Pancreas (tissue), 10 donors: Measurements from ENCODE around the gene IRF7. TPM values are rescaled to one million over a fixed set of nuclear protein-coding genes. Genes with fewer than 3 reads are reported as not detected.

ENCODE experiments used
- ATAC-seq, 4 donors: fragments of 200-7000 bp; cut with Tn5 transposase; one replicate each; pipeline versions ENCODE4 v1.8.0 to v1.9.1; 2020; ENCODE audit warnings: mild to moderate bottlenecking in 4 of 4, moderate library complexity in 4 of 4
- DNase-seq, 6 donors: peaks; one replicate each; pipeline ENCODE4 v3.0.0-alpha.2; 2020
- FAIRE-seq: peaks from 2 replicates; lab custom pipeline; 2012; peaks lifted over from hg19 to GRCh38; lab: Jason Lieb, UNC
- H3K27ac ChIP-seq, 4 donors: fragments of 200-600 bp; sonication (generic); 1 replicate in 3 of 4; 2 replicates in 1 of 4; pipeline versions ENCODE4 v1.5.0 to v1.8.0; 2020
- H3K27me3 ChIP-seq, 4 donors: fragments of 200-600 bp; one replicate each; pipeline ENCODE4 v1.8.0; 2021
- H3K36me3 ChIP-seq, 3 donors: fragments of 200-600 bp; sonication (generic) in 1 of 3; one replicate each; pipeline versions ENCODE4 v1.5.0 to v1.8.0; 2020 to 2021
- H3K4me1 ChIP-seq, 3 donors: fragments of 200-600 bp; one replicate each; pipeline ENCODE4 v1.8.0; 2021
- H3K4me3 ChIP-seq, 4 donors: fragments of 200-600 bp; sonication (generic) in 2 of 4; one replicate each; pipeline versions ENCODE4 v1.5.0 to v1.8.0; 2020 to 2021
- H3K9me3 ChIP-seq, 4 donors: fragments of 200-600 bp; one replicate each; pipeline ENCODE4 v1.8.0; 2021
- WGBS, 2 donors: extraction: QIAGEN DNeasy Blood & Tissue Kit; methylation state at CpG; one replicate each; pipeline ENCODE4 v1.1.7; 2013; 5-methylcytosine and 5-hydroxymethylcytosine counted together
- intact Hi-C, 3 donors: fragments of 100-400 bp; cut with DNase I; formaldehyde crosslinking; loops; one replicate each; pipeline versions ENCODE4 v1.11.1 to v1.14.2; 2022
- polyA plus RNA-seq, 2 donors: library from polyadenylated mRNA; stranded (reverse); fragments of 200-250 nt; gene quantifications; one replicate each; pipeline ENCODE4 v1.2.3, GENCODE V29; 2013
- total RNA-seq, 6 donors: library from RNA; stranded (reverse); fragmentation: NEBNext Ultra II Directional in 4 of 6; extraction: Animal tissue kit (Norgen Biotek cat#: 25700) in 4 of 6; gene quantifications; one replicate each; pipeline versions ENCODE4 v1.2.1 to v1.2.4, GENCODE V29; 2021 to 2023
- TF ChIP-seq, protein P1 (sequence below), 4 donors: fragments of 200-600 bp; sonication (generic) in 3 of 4; IDR thresholded peaks; one replicate each; pipeline versions ENCODE4 v1.5.0 to v1.8.0; 2021; ENCODE audit warnings: antibody characterized with exemption in 4 of 4
- donor health status: healthy with polysubstance abuse.
- donor health status: DM: no; HTN: no; CAD: no; lungs with moderate emphysema.
- donor health status: DM: no; HTN: no; CAD: no.
- donor health status: control.
- donor health status: control.
- donor health status: Bipolar disorder and iron deficiency.
- donor health status: DM: yes; HTN: yes; CAD: no.
- donor health status: DM: no; HTN: no; CAD: no.
- donor health status: DM: no; HTN: no; CAD: no.
- donor health status: DM: yes; HTN: yes; CAD: no.

The IRF7 gene
- total and polyA plus RNA-seq, 8 donors = 4.0 to 36.6 (median 10.2) TPM

DNA sequence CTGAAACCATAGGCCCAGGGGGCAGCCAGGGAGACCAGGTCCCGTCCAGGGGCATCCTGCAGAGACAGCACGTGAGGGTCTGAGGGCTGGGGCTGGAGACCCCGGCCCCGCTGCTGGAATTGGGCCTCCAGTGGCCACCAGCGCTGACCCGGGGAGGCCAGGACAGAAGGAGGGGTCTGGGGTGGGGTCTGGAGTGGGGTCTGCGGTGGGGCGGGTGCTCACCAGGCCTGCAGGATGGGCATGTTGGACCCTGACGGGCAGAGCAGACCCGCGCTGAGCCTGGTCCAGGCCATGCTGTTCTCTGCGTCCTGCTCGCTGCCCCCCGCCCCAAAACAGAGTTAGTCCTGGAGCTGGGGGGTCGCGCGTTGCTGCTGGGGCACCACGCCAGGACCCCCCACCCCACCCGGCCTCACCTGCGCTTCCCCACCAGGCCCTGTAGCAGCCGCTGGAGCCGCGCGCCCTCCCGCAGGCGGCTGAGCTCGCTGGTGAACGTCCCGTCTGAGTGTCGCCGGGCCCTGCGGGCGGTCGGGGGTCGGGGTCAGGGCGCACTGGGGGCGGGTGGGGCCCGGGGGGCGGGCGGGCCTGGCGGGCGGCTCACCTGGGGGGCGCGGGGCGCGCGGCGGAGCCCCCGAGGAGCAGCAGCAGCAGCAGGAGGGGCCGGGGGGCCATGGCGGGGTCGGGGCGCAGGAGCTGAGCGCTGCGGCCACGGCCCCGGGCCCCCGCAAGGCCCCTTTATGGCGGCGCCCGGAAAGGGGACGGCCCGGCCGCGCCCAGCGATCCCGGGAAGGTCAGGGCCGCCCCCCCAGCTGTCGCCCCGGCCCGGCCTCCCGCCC is 10.9 kb upstream of the IRF7 start, which contains the start of gene SCT:
TSS of gene SCT (minus strand) at position 707 of the 833 bp plus-strand sequence. CDS start at position 669, 38 bp downstream.
- no peak for ATAC-seq
- Histone ChIP-seq H3K27me3 (no peaks in the 10 kb centered on the region), H3K4me3 (no peak within 1 kb of the TSS), H3K4me1 (no peaks in the 10 kb centered on the region), H3K36me3 (no peaks in the 10 kb centered on the region), H3K9me3 (no peaks in the 10 kb centered on the region), H3K27ac (no peak within 1 kb of the TSS)
- TF ChIP-seq, protein P1, sequence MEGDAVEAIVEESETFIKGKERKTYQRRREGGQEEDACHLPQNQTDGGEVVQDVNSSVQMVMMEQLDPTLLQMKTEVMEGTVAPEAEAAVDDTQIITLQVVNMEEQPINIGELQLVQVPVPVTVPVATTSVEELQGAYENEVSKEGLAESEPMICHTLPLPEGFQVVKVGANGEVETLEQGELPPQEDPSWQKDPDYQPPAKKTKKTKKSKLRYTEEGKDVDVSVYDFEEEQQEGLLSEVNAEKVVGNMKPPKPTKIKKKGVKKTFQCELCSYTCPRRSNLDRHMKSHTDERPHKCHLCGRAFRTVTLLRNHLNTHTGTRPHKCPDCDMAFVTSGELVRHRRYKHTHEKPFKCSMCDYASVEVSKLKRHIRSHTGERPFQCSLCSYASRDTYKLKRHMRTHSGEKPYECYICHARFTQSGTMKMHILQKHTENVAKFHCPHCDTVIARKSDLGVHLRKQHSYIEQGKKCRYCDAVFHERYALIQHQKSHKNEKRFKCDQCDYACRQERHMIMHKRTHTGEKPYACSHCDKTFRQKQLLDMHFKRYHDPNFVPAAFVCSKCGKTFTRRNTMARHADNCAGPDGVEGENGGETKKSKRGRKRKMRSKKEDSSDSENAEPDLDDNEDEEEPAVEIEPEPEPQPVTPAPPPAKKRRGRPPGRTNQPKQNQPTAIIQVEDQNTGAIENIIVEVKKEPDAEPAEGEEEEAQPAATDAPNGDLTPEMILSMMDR (IDR thresholded peaks at IDR 0.05) = no peak
- FAIRE-seq = no peak
- DNase-seq = peak in 4 of 6 donors; percentile 13 to 78 (median 44)
- intact Hi-C loops = no loop called here
- WGBS, 2 donors = 39 to 40% methylated on average over 30 to 72 of the region's 72 CpGs

DNA sequence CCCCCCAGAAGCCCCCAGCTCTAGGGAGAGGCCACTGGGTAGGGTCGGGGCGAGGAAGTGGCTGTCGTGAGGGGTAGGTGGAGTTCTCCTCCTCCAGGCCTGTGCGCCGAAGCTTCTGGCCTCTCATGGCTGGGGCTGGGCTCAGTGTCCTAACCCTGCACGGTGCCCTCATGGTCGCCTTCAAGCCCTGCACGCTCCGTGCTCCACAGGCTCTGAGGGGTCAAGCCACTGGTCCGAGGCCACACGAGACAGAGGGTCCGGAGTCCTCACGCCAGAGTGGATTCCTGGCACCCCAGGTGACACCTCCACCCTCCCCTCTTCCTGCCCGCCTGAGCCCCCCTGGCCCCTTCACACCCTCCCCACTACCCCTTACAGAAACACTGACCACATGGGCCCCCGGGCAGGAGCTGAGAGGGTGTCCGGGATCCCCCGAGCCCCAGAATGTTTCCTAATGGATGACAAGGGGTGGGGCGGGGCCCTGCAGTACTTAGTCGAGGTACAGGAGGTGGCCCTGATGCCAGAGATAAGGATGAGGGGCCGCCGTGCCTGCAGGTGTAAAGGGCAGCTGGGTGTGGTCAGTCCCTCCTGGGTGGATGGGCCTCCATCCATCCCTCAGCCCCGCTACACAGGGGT is 10.0 kb upstream of the IRF7 start:
- Histone ChIP-seq H3K36me3 (no peaks in the 10 kb centered on the region), H3K4me3 (no peak overlapping the region), H3K27me3 (no peaks in the 10 kb centered on the region), H3K9me3 (no peaks in the 10 kb centered on the region), H3K4me1 (no peaks in the 10 kb centered on the region), H3K27ac (no peak overlapping the region)
- peak in 4 of 6 donors; percentile 15 to 72 (median 43) for DNase-seq
- intact Hi-C loops = no loop called here
- TF ChIP-seq, protein P1 (IDR thresholded peaks at IDR 0.05) = no peak
- FAIRE-seq = no peak
- WGBS, 2 donors = 74 to 82% methylated on average over 22 of the region's 22 CpGs
- ATAC-seq = peak in 1 of 4 donors; percentile 4

DNA sequence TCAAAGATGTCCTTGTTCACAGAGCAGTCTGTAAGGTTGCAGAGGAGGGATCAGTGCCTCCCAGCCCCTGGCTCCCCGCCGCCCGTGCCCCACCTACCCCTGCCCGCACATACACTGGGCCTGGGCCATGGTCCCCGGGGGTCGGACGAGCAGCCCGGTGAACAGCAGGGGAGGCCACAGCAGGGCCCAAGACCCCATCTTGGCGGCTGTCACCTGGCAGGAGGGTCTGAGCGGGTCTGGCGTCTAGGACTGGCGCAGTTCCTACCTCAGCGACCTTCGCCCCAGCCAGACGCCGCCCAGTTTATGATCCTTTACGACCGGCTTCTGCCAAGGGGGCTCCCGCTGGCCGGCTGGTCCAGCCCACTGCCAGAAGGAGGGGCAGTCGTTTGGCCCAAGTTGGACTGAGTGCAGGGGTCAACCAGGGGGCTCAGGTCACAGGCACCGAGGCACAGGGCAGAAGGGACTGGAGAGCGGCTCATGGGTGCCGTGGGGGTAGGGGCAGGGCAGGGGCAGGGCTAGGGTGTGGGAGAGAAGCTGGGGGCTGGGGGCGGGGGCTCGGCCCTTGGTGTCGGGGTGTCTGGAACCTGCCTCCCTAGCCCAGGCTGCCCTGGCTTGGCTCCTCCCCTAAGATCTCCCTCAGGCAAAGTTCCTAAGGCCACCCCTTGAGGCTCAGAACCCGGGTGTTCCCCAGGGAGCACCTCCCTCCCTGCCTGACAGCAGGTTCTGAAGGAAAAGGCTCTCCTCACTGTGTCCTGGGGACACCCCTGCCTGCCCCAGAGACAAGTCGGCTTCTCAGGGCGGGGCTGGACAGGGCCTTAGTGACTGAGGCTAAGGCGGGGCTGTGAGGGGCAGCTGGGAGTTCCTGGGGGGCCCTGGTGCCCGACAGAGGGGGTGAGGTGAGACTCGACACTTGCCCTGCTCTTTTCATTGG is 9.2 kb upstream of the IRF7 start, which contains the start of gene CDHR5:
TSS of gene CDHR5 (minus strand) at position 251 of the 931 bp plus-strand sequence. CDS start at position 198, 53 bp downstream.
- peak in 5 of 6 donors; percentile 13 to 75 (median 38) for DNase-seq
- H3K27ac ChIP-seq = no peak within 1 kb of the TSS
- peak; percentile 36 to 62 (median 49) for ATAC-seq
- TF ChIP-seq, protein P1 (IDR thresholded peaks at IDR 0.05) = no peak
- H3K27me3 ChIP-seq = no peaks in the 10 kb centered on the region
- no peaks in the 10 kb centered on the region for H3K4me1 ChIP-seq
- no peaks in the 10 kb centered on the region for H3K9me3 ChIP-seq
- FAIRE-seq = no peak
- 50 to 64% methylated on average over 31 to 33 of the region's 33 CpGs for WGBS, 2 donors
- intact Hi-C loops = no loop called here
- H3K4me3 ChIP-seq = peak within 1 kb of the TSS in 1 of 4 donors; percentile 10
- no peaks in the 10 kb centered on the region for H3K36me3 ChIP-seq

- intact Hi-C loops = no loop called here
- H3K9me3 ChIP-seq = no peaks in the 10 kb centered on the region
- H3K4me1 ChIP-seq = no peaks in the 10 kb centered on the region
- no peaks in the 10 kb centered on the region for H3K27me3 ChIP-seq
- WGBS, 2 donors = 60 to 75% methylated on average over 25 of the region's 25 CpGs
- H3K4me3 ChIP-seq = peak overlapping the region in 1 of 4 donors; percentile 10
- H3K36me3 ChIP-seq = no peaks in the 10 kb centered on the region
- peak; percentile 23 to 45 (median 43) for ATAC-seq
- TF ChIP-seq, protein P1 (IDR thresholded peaks at IDR 0.05) = no peak
- H3K27ac ChIP-seq = no peak overlapping the region
- no peak for FAIRE-seq
- DNase-seq = peak in 5 of 6 donors; percentile 14 to 58 (median 54)
These were observed 8.4 kb upstream of the IRF7 start for GRCh38 chr11:623999-624704.
